H1 (cell line): ENCODE data around the gene LY6G6F. TPM values are rescaled to one million over a fixed set of nuclear protein-coding genes. Genes with fewer than 3 reads are reported as not detected.

ENCODE experiments used
- CTCF ChIP-seq, 3 experiments: IDR thresholded peaks; 1 replicate in 2 of 3; 2 replicates in 1 of 3; pipeline versions ENCODE4 v1.5.1 to v1.6.1; 2011; ENCODE audit warnings: low read length in 3 of 3, mild to moderate bottlenecking in 3 of 3, inconsistent platforms in 2 of 3, low read depth in 1 of 3, moderate library complexity in 1 of 3; ENCODE audit not compliant: insufficient read depth in 1 of 3; ENCODE audit errors: control extremely low read depth in 1 of 3
- NRF1 ChIP-seq: IDR thresholded peaks from 2 replicates; pipeline ENCODE4 v1.6.1; 2011; ENCODE audit warnings: mild to moderate bottlenecking, low read depth, low read length, improper control_type of control experiment
- USF2 ChIP-seq: IDR thresholded peaks from 2 replicates; pipeline ENCODE4 v1.6.1; 2011; ENCODE audit warnings: low read length, improper control_type of control experiment
- polyA plus RNA-seq, 7 experiments: library from polyadenylated mRNA; depleted of rRNA in 3 of 7; stranded (reverse) in 5 of 7; unstranded in 2 of 7; fragments of >200 nt in 5 of 7; fragments of 200-250 nt in 2 of 7; gene quantifications; 1 replicate in 5 of 7; 2 replicates in 1 of 7; 4 replicates in 1 of 7; pipeline versions ENCODE4 v1.2.1 to v1.2.3, GENCODE V29; 2011 to 2013; ENCODE audit warnings: missing spikeins in 2 of 7, mixed read lengths in 2 of 7
- total RNA-seq: library from RNA; stranded (reverse); fragmentation: NEBNext Ultra II Directional; extraction: Animal tissue kit (Norgen Biotek cat#: 25700); gene quantifications from 2 replicates; pipeline ENCODE4 v1.2.1, GENCODE V29; 2021

The LY6G6F gene
- total and polyA plus RNA-seq, 2 of the 8 experiments (the other 6 are each of a cell fraction or from before 2014, with no cell fraction given), result not detected

DNA sequence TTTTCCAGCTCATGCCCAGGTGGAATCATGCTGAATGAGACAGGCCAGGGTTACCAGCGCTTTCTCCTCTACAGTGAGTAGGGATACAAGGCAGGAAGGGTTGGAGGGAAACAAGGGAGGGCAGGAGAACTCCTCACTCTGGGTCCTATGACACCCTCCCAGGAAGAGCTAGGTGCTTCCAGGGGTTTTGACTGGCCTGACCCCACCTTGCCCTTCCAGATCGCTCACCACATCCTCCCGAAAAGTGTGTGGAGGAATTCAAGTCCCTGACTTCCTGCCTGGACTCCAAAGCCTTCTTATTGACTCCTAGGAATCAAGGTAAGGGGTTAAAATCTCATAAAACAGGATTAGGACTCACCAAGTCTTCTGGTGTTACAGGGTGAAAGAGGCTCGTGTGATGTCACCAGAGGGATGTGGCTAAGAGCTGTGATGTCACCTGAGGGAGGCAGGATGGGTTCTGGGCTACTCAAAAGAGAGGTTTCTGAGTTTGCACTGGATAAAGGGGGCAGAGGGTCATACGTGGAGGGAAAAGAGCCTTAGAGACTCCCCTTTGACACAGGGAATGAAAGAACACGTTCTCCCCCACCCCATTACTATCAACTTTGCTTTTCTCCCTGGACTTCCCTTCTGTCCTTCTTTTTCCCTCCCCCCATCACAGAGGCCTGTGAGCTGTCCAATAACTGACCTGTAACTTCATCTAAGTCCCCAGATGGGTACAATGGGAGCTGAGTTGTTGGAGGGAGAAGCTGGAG lies 49.1 kb upstream of the LY6G6F start (continued):
- TF ChIP-seq CTCF (IDR thresholded peaks at IDR 0.05; ENCODE audit: control extremely low read depth in 1 of 3, insufficient read depth in 1 of 3, low read depth in 1 of 3, low read length in 3 of 3) (no peak), NRF1 (no peak), USF2 (no peak)
- TF ChIP-seq, all 59 proteins: peak for 0
